K562 (cell line): ENCODE data around the gene ZNF513. TPM values are rescaled to one million over a fixed set of nuclear protein-coding genes. Genes with fewer than 3 reads are reported as not detected.
A peak's percentile ranks its signal among the peaks of the same experiment; 100 is the strongest.

Experiments used
- ATAC-seq: fragments of 200-7000 bp; cut with Tn5 transposase; 3 replicates; pipeline ENCODE4 v1.9.1; 2020; ENCODE audit warnings: moderate library complexity
- BruUV-seq: library from RNA; stranded (reverse); fragments of 400-500 nt; replicated peaks from 2 replicates; lab custom pipeline; 2021; lab: Mats Ljungman, UMichigan
- CTCF ChIA-PET: fragments of 300-600 bp; formaldehyde crosslinking; extraction: SDS; loops from one replicate; lab custom pipeline; 2021; ENCODE audit warnings: low intra/inter-chr PET ratio; lab: Yijun Ruan, JAX
- POLR2A ChIA-PET: fragments of 300-600, 350-650 bp; sonication (Branson Sonifier 250); formaldehyde crosslinking; extraction: SDS; loops from one replicate; lab custom pipeline; 2021; ENCODE audit warnings: antibody characterized with exemption, inconsistent platforms; lab: Yijun Ruan, JAX
- DNase-seq, 4 experiments: peaks; one replicate each; pipeline versions ENCODE4 v3.0.0 to v3.0.0-alpha.2; 2011 to 2018; ENCODE audit warnings: low spot score in 3 of 4, mixed read lengths in 3 of 4; ENCODE audit errors: extremely low read depth in 1 of 4
- FAIRE-seq: peaks from 2 replicates; lab custom pipeline; 2011; peaks lifted over from hg19 to GRCh38; lab: Jason Lieb, UNC
- H2AFZ ChIP-seq: 2 replicates; pipeline ENCODE4 v1.6.0; 2011; ENCODE audit warnings: low read depth, low read length, control low read depth, inconsistent platforms
- H3K27ac ChIP-seq: fragments of 200-600 bp; 3 replicates; pipeline ENCODE4 v1.8.0; 2011; ENCODE audit warnings: low read depth, mild to moderate bottlenecking, control low read depth, inconsistent platforms, low read length, moderate library complexity, mixed read lengths; ENCODE audit errors: extremely low read depth
- H3K27me3 ChIP-seq, 2 experiments: fragments of 300-600 bp in 1 of 2; 2 replicates in 1 of 2; 3 replicates in 1 of 2; pipeline versions ENCODE4 v1.6.0 to v1.8.0; 2011; ENCODE audit warnings: inconsistent platforms in 2 of 2, low read length in 2 of 2, mild to moderate bottlenecking in 1 of 2, mixed read lengths in 1 of 2, moderate library complexity in 1 of 2; ENCODE audit not compliant: control insufficient read depth in 2 of 2, insufficient read depth in 2 of 2
- H3K36me3 ChIP-seq: fragments of 300-600 bp; 3 replicates; pipeline ENCODE4 v1.8.0; 2011; ENCODE audit warnings: mild to moderate bottlenecking, low read length, inconsistent platforms; ENCODE audit not compliant: control insufficient read depth, insufficient read depth
- H3K4me1 ChIP-seq, 2 experiments: fragments of 200-600 bp in 1 of 2; replicated peaks in 1 of 2; 2 replicates in 1 of 2; 3 replicates in 1 of 2; pipeline versions ENCODE4 v1.5.1 to v1.8.0; 2011; ENCODE audit warnings: inconsistent platforms in 2 of 2, low read length in 2 of 2, mild to moderate bottlenecking in 1 of 2, mixed read lengths in 1 of 2, moderate library complexity in 1 of 2; ENCODE audit not compliant: control insufficient read depth in 2 of 2, insufficient read depth in 2 of 2
- H3K4me2 ChIP-seq: 2 replicates; pipeline ENCODE4 v1.6.1; 2011; ENCODE audit warnings: low read length, control low read depth, inconsistent platforms, mixed read lengths; ENCODE audit not compliant: insufficient read depth
- H3K4me3 ChIP-seq: fragments of 200-600 bp; sonication (generic), shearing (Covaris generic); 2 replicates; pipeline ENCODE4 v1.5.1; 2016; ENCODE audit warnings: control low read depth, inconsistent platforms
- H3K79me2 ChIP-seq: fragments of 200-600 bp; 3 replicates; pipeline ENCODE4 v1.8.0; 2011; ENCODE audit warnings: low read length, inconsistent platforms; ENCODE audit not compliant: control insufficient read depth, insufficient read depth
- H3K9ac ChIP-seq, 2 experiments: 2 replicates each; pipeline versions ENCODE4 v1.6.0 to v1.6.1; 2011; ENCODE audit warnings: low read depth in 2 of 2, low read length in 2 of 2, control low read depth in 1 of 2, inconsistent platforms in 1 of 2, mild to moderate bottlenecking in 1 of 2, mixed read lengths in 1 of 2; ENCODE audit not compliant: insufficient read depth in 1 of 2
- H3K9me1 ChIP-seq: one replicate; pipeline ENCODE4 v1.6.0; 2011; ENCODE audit warnings: inconsistent platforms, mild to moderate bottlenecking, low read length, moderate library complexity; ENCODE audit not compliant: control insufficient read depth, insufficient read depth
- H3K9me3 ChIP-seq: replicated peaks from 2 replicates; pipeline ENCODE4 v1.5.1; 2011; ENCODE audit warnings: low read depth, low read length, inconsistent platforms; ENCODE audit not compliant: control insufficient read depth, insufficient read depth
- H4K20me1 ChIP-seq: replicated peaks from 2 replicates; pipeline ENCODE4 v1.6.1; 2011; ENCODE audit warnings: low read length, inconsistent platforms, mixed read lengths; ENCODE audit not compliant: control insufficient read depth, insufficient read depth
- ELF4 ChIP-seq: fragments of 450-650 bp; formaldehyde crosslinking; IDR thresholded peaks from 2 replicates; pipeline ENCODE4 v1.4.0; 2022; ENCODE audit warnings: missing genetic modification characterization
- HMBOX1 ChIP-seq: sonication (generic); IDR thresholded peaks from 2 replicates; pipeline ENCODE4 v1.6.1; 2016
- MEIS2 ChIP-seq: fragments of 450-650 bp; IDR thresholded peaks from 2 replicates; pipeline ENCODE4 v1.6.1; 2014; ENCODE audit warnings: mild to moderate bottlenecking; ENCODE audit not compliant: partially characterized antibody
- POLR2A ChIP-seq: fragments of 450-650 bp; conservative IDR thresholded peaks from 2 replicates; pipeline ENCODE4 v1.6.1; 2016
- RFX7 ChIP-seq: fragments of 250-450 bp; sonication (Bioruptor Pico); IDR thresholded peaks from 2 replicates; pipeline ENCODE4 v1.5.1; 2021; ENCODE audit warnings: mild to moderate bottlenecking
- XRCC3 ChIP-seq: fragments of 450-650 bp; IDR thresholded peaks from 2 replicates; pipeline ENCODE4 v1.6.1; 2017; ENCODE audit warnings: mild to moderate bottlenecking, moderate library complexity
- ZFP36 ChIP-seq: fragments of 150-350 bp; IDR thresholded peaks from 2 replicates; pipeline ENCODE4 v1.6.1; 2018; ENCODE audit warnings: low read length, low read depth; ENCODE audit not compliant: partially characterized antibody
- WGBS: fragments of 100-300 bp; shearing (Covaris generic); methylation state at CpG from one replicate; pipeline ENCODE4 v1.1.6; 2016; ENCODE audit warnings: low coverage, mixed read lengths; ENCODE audit not compliant: insufficient coverage; ENCODE audit errors: missing lambda C conversion rate; 5-methylcytosine and 5-hydroxymethylcytosine counted together
- in situ Hi-C: fragments of 300-500 bp; cut with MboI; formaldehyde crosslinking; loops from 4 replicates; pipeline ENCODE4 v1.15.0; 2018; ENCODE audit warnings: inconsistent platforms, mixed read lengths
- intact Hi-C: fragments of 100-400 bp; cut with micrococcal nuclease; formaldehyde crosslinking; loops from 2 replicates; pipeline ENCODE4 v1.14.2; 2022
- polyA plus RNA-seq, 8 experiments: library from polyadenylated mRNA; depleted of rRNA in 4 of 8; stranded (reverse) in 5 of 8; unstranded in 3 of 8; fragments of >200 nt; fragmentation: Nextera tagmentation in 2 of 8; fragmentation: Illumina TruSeq in 1 of 8; extraction: Ambion mirVana in 2 of 8; extraction: Trizol in 1 of 8; gene quantifications; 2 replicates each; pipeline versions ENCODE4 v1.2.1 to v1.2.3, GENCODE V29; 2011 to 2014; ENCODE audit warnings: inconsistent platforms in 1 of 8, missing spikeins in 1 of 8
- total RNA-seq, 7 experiments: library from RNA; depleted of rRNA in 6 of 7; stranded (reverse); fragments of >200 nt in 6 of 7; fragmentation: Illumina TruSeq in 2 of 7; extraction: Trizol in 2 of 7; gene quantifications; 2 replicates each; pipeline versions ENCODE4 v1.2.1 to v1.2.3, GENCODE V29; 2011 to 2021; ENCODE audit warnings: low replicate concordance in 1 of 7

Gene ZNF513
- total and polyA plus RNA-seq, 9 of the 15 experiments (the other 6 are each of a cell fraction or from before 2014, with no cell fraction given): 0.04 to 13.6 (median 4.4) TPM

GRCh38 chr2:27362678-27363420 lies 17.7 kb downstream of the ZNF513 start:
- DNase-seq (no peak), ATAC-seq (peak; percentile 54), FAIRE-seq (no peak)
- H2AFZ ChIP-seq: no peak overlapping the region
- 69% methylated on average over 4 of the region's 4 CpGs for WGBS
- H4K20me1 ChIP-seq: no peaks in the 10 kb centered on the region
- peak overlapping the region; percentile 50; the same call in 1 of the 3 replicates for H3K27ac ChIP-seq
- no peaks in the 10 kb centered on the region for H3K27me3 ChIP-seq
- BruUV-seq: no TSS peak
- H3K4me3 ChIP-seq: no peak overlapping the region
- TF ChIP-seq MEIS2 (no peak), RFX7 (CRISPR knock-in tag) (0 out of 2 replicates have a peak, but pooled peaks have one; percentile 52), ELF4 (CRISPR knock-in tag) (no peak), XRCC3 (no peak), POLR2A (peak; percentile 60; the same call in 1 of the 2 replicates), ZFP36 (peak; percentile 12), HMBOX1 (peak; percentile 92; the same call in 1 of the 2 replicates)
- H3K36me3 ChIP-seq: peaks cover 54% of the 10 kb centered on the region
- ChIA-PET POLR2A (interaction anchor here (0.6 to 2.0 kb wide), 7 partner anchors 12 to 1136 kb away, joined by 3 to 9 read pairs (median 4); partner anchors contain the start of gene ZNF513), CTCF (no interaction called here)
- intact Hi-C loops (no loop called here), in situ Hi-C loops (no loop called here)
- peaks cover 11% of the 10 kb centered on the region for H3K79me2 ChIP-seq
- no peak overlapping the region for H3K4me2 ChIP-seq
- peaks cover 0 to 8% of the 10 kb centered on the region in 2 experiments; a peak in 3 of 5 replicates for H3K4me1 ChIP-seq
- no peaks in the 10 kb centered on the region for H3K9me3 ChIP-seq
- no peaks in the 10 kb centered on the region for H3K9me1 ChIP-seq
- H3K9ac ChIP-seq: no peak overlapping the region
